Measurements from ENCODE around the gene ATXN2. TPM values are rescaled to one million over a fixed set of nuclear protein-coding genes. Genes with fewer than 3 reads are reported as not detected.
"Not testable (repeated sequence)": the region's sequence is repeated elsewhere in the genome, so short reads cannot be mapped to it uniquely, and the experiment has no call there.

The ATXN2 gene
- total and polyA plus RNA-seq, 2 of the 4 experiments (the other 2 are of a cell fraction) = 12.4 to 66.5 TPM

DNA sequence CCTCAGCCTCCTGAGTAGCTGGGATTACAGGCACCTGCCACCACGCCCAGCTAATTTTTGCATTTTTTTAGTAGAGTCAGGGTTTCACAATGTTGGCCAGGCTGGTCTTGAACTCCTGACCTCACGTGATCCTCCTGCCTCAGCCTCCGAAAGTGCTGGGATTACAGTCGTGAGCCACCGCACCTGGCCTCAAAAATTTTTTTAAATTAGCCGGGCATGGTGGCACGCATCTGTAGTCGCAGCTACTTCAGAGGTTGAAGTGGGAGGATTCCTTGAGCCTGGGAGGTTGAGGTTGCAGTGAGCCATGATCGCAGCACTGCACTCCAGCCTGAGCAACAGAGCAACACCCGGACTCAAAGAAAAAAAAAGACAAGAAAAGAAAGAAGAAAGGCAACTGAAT is 18.7 kb upstream of the ATXN2 start:
- H2BK5ac ChIP-seq (ENCODE audit: low read depth, low read length, poor library complexity, severe bottlenecking); DNase-seq; H2BK15ac ChIP-seq (ENCODE audit: low read depth, low read length); POLR2A ChIA-PET (ENCODE audit: unreplicated experiment); in situ Hi-C loops (cut with MboI; ENCODE audit: low sequenced_read_pairs); H4K91ac ChIP-seq (ENCODE audit: insufficient read depth, low read depth, low read length); H2AK9ac ChIP-seq (replicated peaks; ENCODE audit: low read depth, low read length, poor library complexity); H2AK5ac ChIP-seq (ENCODE audit: low read depth, low read length); H3K9me3 ChIP-seq (ENCODE audit: control insufficient read depth, insufficient read depth, low read length); H3K23ac ChIP-seq (ENCODE audit: low read depth, low read length); H3K79me1 ChIP-seq (ENCODE audit: low read depth in 1 of 2, low read length in 2 of 2); H3K9ac ChIP-seq (ENCODE audit: low read depth, low read length); H3K4me3 ChIP-seq (ENCODE audit: insufficient read depth, low read depth, low read length); H4K20me1 ChIP-seq (ENCODE audit: insufficient read depth, low read length); H3K14ac ChIP-seq (replicated peaks; ENCODE audit: low read depth, low read length); intact Hi-C loops (cut with micrococcal nuclease); dilution Hi-C loops (cut with HindIII; ENCODE audit: low sequenced_read_pairs, unreplicated experiment); H3K4ac ChIP-seq (ENCODE audit: low read depth, low read length); ATAC-seq (ENCODE audit: low read depth); H3K27me3 ChIP-seq (ENCODE audit: control insufficient read depth, insufficient read depth, low read length); H3K18ac ChIP-seq (ENCODE audit: low read depth, low read length); H3K9me1 ChIP-seq (ENCODE audit: insufficient read depth, low read length); H3K4me2 ChIP-seq (ENCODE audit: low read depth, low read length); H3K4me1 ChIP-seq (ENCODE audit: control insufficient read depth, insufficient read depth, low read length); H4K8ac ChIP-seq (ENCODE audit: low read depth in 2 of 2, low read length in 2 of 2); H2BK20ac ChIP-seq (ENCODE audit: low read depth, low read length); H4K5ac ChIP-seq (ENCODE audit: low read depth, low read length); H3K36me3 ChIP-seq (ENCODE audit: control insufficient read depth, insufficient read depth, low read length); H3K56ac ChIP-seq (ENCODE audit: extremely low read depth, insufficient read depth, low read length); H2AFZ ChIP-seq (replicated peaks; ENCODE audit: low read length, poor library complexity); CTCF ChIA-PET; H3K27ac ChIP-seq (ENCODE audit: insufficient read depth, low read length); H2BK120ac ChIP-seq (ENCODE audit: low read depth, low read length); BruUV-seq (replicated peaks): not testable (repeated sequence)
- WGBS, 2 experiments (ENCODE audit: extremely low coverage in 2 of 2, insufficient read length in 1 of 2) = 100% methylated on average over 1 of the region's 10 CpGs; no CpG with 5 or more reads in 1 of the 2 experiments
